Left renal cortex interstitium (tissue), 4 donors: ENCODE results near the gene GFY. TPM values are rescaled to one million over a fixed set of nuclear protein-coding genes. Genes with fewer than 3 reads are reported as not detected.

Experiments used
- DNase-seq, 4 donors: peaks; one replicate each; pipeline ENCODE4 v3.0.0-alpha.2; 2013; ENCODE audit warnings: low read depth in 4 of 4, low spot score in 2 of 4, missing footprints in 1 of 4
- polyA plus RNA-seq, 4 donors: library from polyadenylated mRNA; unstranded; fragments of 120-200 nt; gene quantifications; one replicate each; pipeline ENCODE4 v1.2.1, GENCODE V29; 2013; ENCODE audit not compliant: insufficient read length in 4 of 4

GFY gene
- polyA plus RNA-seq, 4 donors: not detected

- no peak for DNase-seq
Measured at GRCh38 chr19:49407482-49408015, 17.6 kb upstream of the GFY start.

GRCh38 chr19:49408816-49409440, 16.3 kb upstream of the GFY start:
- DNase-seq: no peak

- DNase-seq: no peak
Measured at GRCh38 chr19:49409441-49410029, 15.7 kb upstream of the GFY start.

GRCh38 chr19:49411681-49412326, 13.4 kb upstream of the GFY start:
- DNase-seq: no peak

- DNase-seq: peak in 3 of 4 donors; percentile 55 to 84 (median 73)
Measured at GRCh38 chr19:49413348-49413747, 11.8 kb upstream of the GFY start.

- DNase-seq: no peak
Measured at GRCh38 chr19:49414256-49414655, 10.9 kb upstream of the GFY start.

GRCh38 chr19:49415102-49415809, 9.9 kb upstream of the GFY start:
- no peak for DNase-seq

- DNase-seq: no peak
Measured at GRCh38 chr19:49415810-49416200, 9.4 kb upstream of the GFY start.

GRCh38 chr19:49417088-49417487, 8.1 kb upstream of the GFY start:
- DNase-seq: no peak

GRCh38 chr19:49418511-49418910, 6.7 kb upstream of the GFY start:
- DNase-seq: no peak

GRCh38 chr19:49419173-49419572, 6.0 kb upstream of the GFY start:
- no peak for DNase-seq

- no peak for DNase-seq
Measured at GRCh38 chr19:49420227-49420626, 5.0 kb upstream of the GFY start.

GRCh38 chr19:49421039-49421877, 3.9 kb upstream of the GFY start:
- peak in 2 of 4 donors; percentile 32 to 66 for DNase-seq

GRCh38 chr19:49421878-49422202, 3.3 kb upstream of the GFY start:
- no peak for DNase-seq

GRCh38 chr19:49422407-49423070, 2.6 kb upstream of the GFY start:
- no peak for DNase-seq

GRCh38 chr19:49423071-49423984, 1.9 kb upstream of the GFY start, which contains the start of gene PTH2:
PTH2 (minus strand) TSS chr19:49423441; CDS start chr19:49423339, 102 bp downstream.
- no peak for DNase-seq

GRCh38 chr19:49423985-49424303, 1.2 kb upstream of the GFY start:
- no peak for DNase-seq

- DNase-seq: no peak
Measured at GRCh38 chr19:49425922-49426592, 869 bp downstream of the GFY start.
